Gastroesophageal sphincter (tissue), 4 donors: Measurements from ENCODE around the gene WWTR1. TPM values are rescaled to one million over a fixed set of nuclear protein-coding genes. Genes with fewer than 3 reads are reported as not detected.

Source experiments
- ATAC-seq: fragments of 150-250 bp; one replicate; pipeline ENCODE4 v1.9.1; 2016; ENCODE audit warnings: mild to moderate bottlenecking, moderate library complexity
- H3K27ac ChIP-seq, 4 donors: fragments of 200-600 bp; sonication (generic) in 3 of 4; 1 replicate in 3 of 4; 2 replicates in 1 of 4; pipeline ENCODE4 v1.5.1; 2016 to 2019
- H3K27me3 ChIP-seq: fragments of 200-600 bp; sonication (generic); one replicate; pipeline ENCODE4 v1.5.1; 2019
- H3K36me3 ChIP-seq, 2 donors: fragments of 200-600 bp; sonication (generic); one replicate each; pipeline ENCODE4 v1.5.1; 2019; ENCODE audit warnings: control low read depth in 1 of 2
- H3K4me1 ChIP-seq, 3 donors: fragments of 200-600 bp; sonication (generic); 1 replicate in 2 of 3; 2 replicates in 1 of 3; pipeline ENCODE4 v1.5.1; 2016 to 2019; ENCODE audit warnings: control low read depth in 2 of 3
- H3K4me3 ChIP-seq, 2 donors: fragments of 200-600 bp; sonication (generic); one replicate each; pipeline ENCODE4 v1.5.1; 2019; ENCODE audit warnings: mild to moderate bottlenecking in 1 of 2, moderate library complexity in 1 of 2
- H3K9me3 ChIP-seq, 3 donors: fragments of 200-600 bp; sonication (generic); one replicate each; pipeline ENCODE4 v1.5.1; 2017 to 2019; ENCODE audit warnings: control low read depth in 2 of 3
- CTCF ChIP-seq, 4 experiments: fragments of 200-600 bp in 2 of 4; fragments of 450-650 bp in 2 of 4; sonication (generic) in 1 of 4; IDR thresholded peaks; one replicate each; pipeline ENCODE4 v1.5.1; 2017 to 2019; ENCODE audit warnings: antibody characterized with exemption in 4 of 4, mild to moderate bottlenecking in 2 of 4, moderate library complexity in 2 of 4
- EP300 ChIP-seq: sonication (generic); formaldehyde crosslinking; IDR thresholded peaks from one replicate; pipeline ENCODE4 v1.6.1; 2017; ENCODE audit warnings: antibody characterized with exemption, mild to moderate bottlenecking
- POLR2A ChIP-seq, 2 donors: fragments of 450-650 bp; IDR thresholded peaks; one replicate each; pipeline ENCODE4 v1.6.1; 2017; ENCODE audit warnings: antibody characterized with exemption in 2 of 2, mild to moderate bottlenecking in 2 of 2, moderate library complexity in 1 of 2
- POLR2AphosphoS5 ChIP-seq: sonication (generic); formaldehyde crosslinking; IDR thresholded peaks from one replicate; pipeline ENCODE4 v1.6.1; 2017; ENCODE audit warnings: antibody characterized with exemption
- WGBS, 2 donors: methylation state at CpG; one replicate each; pipeline ENCODE4 v1.1.5; 2018; ENCODE audit warnings: low coverage in 1 of 2; 5-methylcytosine and 5-hydroxymethylcytosine counted together
- total RNA-seq, 4 donors: library from RNA; depleted of rRNA; stranded (reverse); fragments of >200 nt; gene quantifications; one replicate each; pipeline ENCODE4 v1.1.0, GENCODE V29; 2016

Gene WWTR1
- total RNA-seq, 4 donors from 2014 or later = 239 to 482 (median 321) TPM

DNA sequence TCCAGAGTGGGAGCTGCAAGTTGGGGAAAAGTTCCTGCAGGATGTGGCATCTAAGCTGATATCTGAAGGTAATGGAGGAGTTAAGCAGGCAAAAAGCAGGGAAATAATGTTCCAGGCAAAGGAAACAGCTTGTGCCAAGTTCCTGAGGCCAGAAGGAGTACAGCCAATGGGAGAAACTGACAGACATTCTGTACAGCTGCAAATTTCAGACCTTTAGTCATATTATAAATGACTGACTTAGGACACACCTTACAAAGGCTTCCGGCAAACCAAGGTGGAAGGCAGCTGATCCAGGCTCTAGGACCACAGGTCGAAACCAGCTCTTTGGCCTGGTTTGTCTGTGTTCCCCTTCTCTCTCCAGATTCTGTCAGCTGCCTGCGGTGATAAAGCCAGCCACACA is 9.3 kb downstream of the WWTR1 start:
- peaks cover 41 to 96% (median 44%) of the 10 kb centered on the region in 3 donors for H3K4me1 ChIP-seq
- peaks cover 0 to 14% of the 10 kb centered on the region in 2 donors for H3K36me3 ChIP-seq
- WGBS, 2 donors = 11 to 53% methylated on average over 3 of the region's 3 CpGs
- H3K27me3 ChIP-seq = no peaks in the 10 kb centered on the region
- peak; percentile 66 for ATAC-seq
- H3K4me3 ChIP-seq = peak overlapping the region in 1 of 2 donors; percentile 25
- peak overlapping the region; percentile 30 to 72 (median 62) for H3K27ac ChIP-seq
- TF ChIP-seq POLR2AphosphoS5 (peak; percentile 61), EP300 (no peak), POLR2A (IDR thresholded peaks at IDR 0.05) (no peak)
- no peaks in the 10 kb centered on the region for H3K9me3 ChIP-seq

- Histone ChIP-seq H3K36me3 (peaks cover 0 to 14% of the 10 kb centered on the region in 2 donors), H3K4me1 (peaks cover 40 to 96% (median 50%) of the 10 kb centered on the region in 3 donors), H3K4me3 (no peak overlapping the region), H3K27ac (peak overlapping the region in 2 of 4 donors; percentile 68 to 72), H3K9me3 (no peaks in the 10 kb centered on the region), H3K27me3 (no peaks in the 10 kb centered on the region)
- TF ChIP-seq CTCF (IDR thresholded peaks at IDR 0.05) = no peak
- no peak for TF ChIP-seq POLR2A (IDR thresholded peaks at IDR 0.05)
- TF ChIP-seq POLR2AphosphoS5 = no peak
- ATAC-seq = no peak
- WGBS, 2 donors = 67 to 100% methylated on average over 1 of the region's 1 CpG
Measured at GRCh38 chr3:149647812-149648211, 10.0 kb downstream of the WWTR1 start.

DNA sequence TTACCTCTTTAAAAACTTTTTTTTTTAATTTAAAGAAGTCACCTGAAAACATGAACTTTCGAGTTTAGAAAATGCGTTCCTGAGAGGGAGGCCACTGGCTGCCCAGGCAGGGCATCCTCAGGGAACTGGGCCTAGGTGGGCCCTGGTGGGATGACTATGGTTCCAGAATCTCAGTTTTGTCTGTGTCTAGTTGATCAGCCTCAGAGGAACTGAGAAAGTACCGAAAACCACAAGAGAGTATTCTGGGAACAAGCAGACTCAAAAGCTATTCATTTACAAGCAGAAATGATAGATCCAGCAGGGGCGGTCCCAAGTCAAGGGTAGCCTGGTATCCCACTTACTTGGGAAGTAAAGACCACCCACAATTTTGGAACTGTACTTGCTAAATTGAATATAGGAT is 10.5 kb downstream of the WWTR1 start:
- Histone ChIP-seq H3K4me3 (no peak overlapping the region), H3K27me3 (no peaks in the 10 kb centered on the region), H3K4me1 (peaks cover 40 to 96% (median 47%) of the 10 kb centered on the region in 3 donors), H3K27ac (peak overlapping the region in 2 of 4 donors; percentile 68 to 72), H3K36me3 (peaks cover 0 to 14% of the 10 kb centered on the region in 2 donors), H3K9me3 (no peaks in the 10 kb centered on the region)
- TF ChIP-seq POLR2A (IDR thresholded peaks at IDR 0.05) (no peak), CTCF (IDR thresholded peaks at IDR 0.05) (no peak), POLR2AphosphoS5 (no peak), EP300 (no peak)
- WGBS, 2 donors = 87 to 90% methylated on average over 2 to 4 of the region's 4 CpGs
- ATAC-seq = no peak

DNA sequence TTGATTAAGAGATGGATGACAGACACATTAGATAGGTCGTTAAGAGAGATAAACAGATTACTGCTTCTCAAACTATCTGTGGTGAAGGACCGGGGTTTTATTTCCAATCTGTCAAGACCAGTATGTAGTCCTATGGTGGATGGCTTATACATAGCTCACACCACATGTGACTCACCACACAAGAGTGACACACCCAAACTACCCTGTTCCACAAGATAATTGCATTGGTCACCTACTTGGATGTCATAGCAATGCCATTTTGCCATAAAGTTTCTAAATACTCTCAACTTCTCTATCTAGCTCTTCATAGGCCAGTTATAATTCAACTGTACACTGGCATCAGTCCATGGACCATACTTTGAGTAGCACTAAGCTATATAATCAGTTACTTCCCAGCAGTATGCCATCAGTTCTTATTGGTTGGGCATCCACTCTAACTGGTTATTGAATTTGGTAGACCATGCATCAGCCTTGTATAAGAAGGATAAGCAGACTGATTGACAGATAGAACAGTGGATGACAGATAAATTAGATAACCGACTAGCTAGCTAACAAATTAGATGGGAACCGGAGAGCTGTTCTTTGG is 11.6 kb downstream of the WWTR1 start:
- WGBS, 2 donors = 85 to 100% methylated on average over 2 to 4 of the region's 4 CpGs
- Histone ChIP-seq H3K4me3 (no peak overlapping the region), H3K27me3 (no peaks in the 10 kb centered on the region), H3K9me3 (no peaks in the 10 kb centered on the region), H3K4me1 (peaks cover 39 to 98% (median 52%) of the 10 kb centered on the region in 3 donors), H3K36me3 (peaks cover 0 to 12% of the 10 kb centered on the region in 2 donors), H3K27ac (peak overlapping the region in 2 of 4 donors; percentile 5 to 72)
- no peak for TF ChIP-seq POLR2A (IDR thresholded peaks at IDR 0.05)
- TF ChIP-seq EP300 = no peak
- no peak for ATAC-seq

DNA sequence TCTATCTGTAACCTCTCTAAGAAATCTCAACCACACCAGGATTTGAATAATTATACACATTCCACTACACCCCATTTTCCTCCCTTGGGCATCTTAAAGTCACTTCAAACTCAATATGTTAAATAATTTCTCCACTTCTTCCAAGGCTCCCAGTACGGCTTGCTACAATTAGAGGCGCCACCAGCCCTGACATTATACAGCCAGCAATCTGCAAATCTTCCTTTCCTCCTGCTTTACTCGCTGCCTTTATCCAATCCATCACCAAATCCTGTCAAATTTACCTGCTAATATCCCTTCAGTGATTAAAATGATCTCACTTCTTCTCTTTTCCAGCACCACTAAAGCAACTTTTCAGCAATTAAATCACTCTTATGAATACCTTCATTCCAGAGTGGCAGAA is 13.9 kb downstream of the WWTR1 start:
- Histone ChIP-seq H3K4me3 (no peak overlapping the region), H3K27ac (peak overlapping the region; percentile 44 to 61 (median 45)), H3K9me3 (no peaks in the 10 kb centered on the region), H3K36me3 (no peaks in the 10 kb centered on the region), H3K4me1 (peaks cover 31 to 98% (median 46%) of the 10 kb centered on the region in 3 donors), H3K27me3 (no peaks in the 10 kb centered on the region)
- no peak for ATAC-seq
- TF ChIP-seq POLR2AphosphoS5 (no peak), EP300 (no peak), CTCF (IDR thresholded peaks at IDR 0.05) (no peak), POLR2A (IDR thresholded peaks at IDR 0.05) (no peak)
- 55 to 64% methylated on average over 3 of the region's 3 CpGs for WGBS, 2 donors

GRCh38 chr3:149643482-149643798 is 14.4 kb downstream of the WWTR1 start:
- peaks cover 31 to 98% (median 46%) of the 10 kb centered on the region in 3 donors for H3K4me1 ChIP-seq
- no peak for ATAC-seq
- peak overlapping the region; percentile 44 to 61 (median 45) for H3K27ac ChIP-seq
- WGBS, 2 donors = 45 to 52% methylated on average over 4 of the region's 4 CpGs
- H3K4me3 ChIP-seq = no peak overlapping the region
- H3K9me3 ChIP-seq = no peaks in the 10 kb centered on the region
- TF ChIP-seq EP300 = no peak
- no peak for TF ChIP-seq POLR2AphosphoS5
- TF ChIP-seq CTCF (IDR thresholded peaks at IDR 0.05) = no peak
- no peaks in the 10 kb centered on the region for H3K27me3 ChIP-seq
- H3K36me3 ChIP-seq = no peaks in the 10 kb centered on the region
